K562 (cell line): ENCODE results near the gene RIMBP3C.

ENCODE experiments used
- EP300 ChIP-seq: IDR thresholded peaks from 2 replicates; pipeline ENCODE4 v1.6.1; 2012; ENCODE audit warnings: low read length, improper control_type of control experiment
- KAT7 ChIP-seq: sonication (generic); formaldehyde crosslinking; IDR thresholded peaks from 2 replicates; pipeline ENCODE4 v1.8.0; 2022; ENCODE audit warnings: missing genetic modification reagents, mild to moderate bottlenecking, borderline replicate concordance
- TF ChIP-seq, protein P1 (sequence below): sonication (generic); formaldehyde crosslinking; IDR thresholded peaks from 2 replicates; pipeline ENCODE4 v1.8.1; 2023; ENCODE audit warnings: mild to moderate bottlenecking, missing genetic modification reagents

DNA sequence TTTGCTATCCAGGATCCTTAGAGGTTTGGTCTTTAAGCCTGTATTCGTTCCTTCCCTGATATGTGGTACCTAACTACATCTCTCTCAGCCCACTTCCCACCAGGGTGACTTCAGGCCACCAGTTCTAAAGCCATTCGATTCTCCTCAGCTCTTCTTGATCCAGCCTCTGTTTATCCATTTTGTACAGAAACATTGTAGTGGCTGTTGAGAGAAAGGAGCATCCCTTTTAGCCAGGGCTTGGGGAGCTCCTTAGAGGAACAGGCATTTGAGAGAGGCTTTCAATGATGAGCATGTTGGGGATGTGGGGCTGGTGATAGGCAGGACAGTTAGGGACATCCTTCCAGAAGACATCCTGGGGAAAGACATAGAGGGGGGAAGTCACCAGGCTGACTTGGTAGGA lies 34.1 kb upstream of the RIMBP3C start:
- TF ChIP-seq, protein P1, sequence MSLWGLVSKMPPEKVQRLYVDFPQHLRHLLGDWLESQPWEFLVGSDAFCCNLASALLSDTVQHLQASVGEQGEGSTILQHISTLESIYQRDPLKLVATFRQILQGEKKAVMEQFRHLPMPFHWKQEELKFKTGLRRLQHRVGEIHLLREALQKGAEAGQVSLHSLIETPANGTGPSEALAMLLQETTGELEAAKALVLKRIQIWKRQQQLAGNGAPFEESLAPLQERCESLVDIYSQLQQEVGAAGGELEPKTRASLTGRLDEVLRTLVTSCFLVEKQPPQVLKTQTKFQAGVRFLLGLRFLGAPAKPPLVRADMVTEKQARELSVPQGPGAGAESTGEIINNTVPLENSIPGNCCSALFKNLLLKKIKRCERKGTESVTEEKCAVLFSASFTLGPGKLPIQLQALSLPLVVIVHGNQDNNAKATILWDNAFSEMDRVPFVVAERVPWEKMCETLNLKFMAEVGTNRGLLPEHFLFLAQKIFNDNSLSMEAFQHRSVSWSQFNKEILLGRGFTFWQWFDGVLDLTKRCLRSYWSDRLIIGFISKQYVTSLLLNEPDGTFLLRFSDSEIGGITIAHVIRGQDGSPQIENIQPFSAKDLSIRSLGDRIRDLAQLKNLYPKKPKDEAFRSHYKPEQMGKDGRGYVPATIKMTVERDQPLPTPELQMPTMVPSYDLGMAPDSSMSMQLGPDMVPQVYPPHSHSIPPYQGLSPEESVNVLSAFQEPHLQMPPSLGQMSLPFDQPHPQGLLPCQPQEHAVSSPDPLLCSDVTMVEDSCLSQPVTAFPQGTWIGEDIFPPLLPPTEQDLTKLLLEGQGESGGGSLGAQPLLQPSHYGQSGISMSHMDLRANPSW, result 0 out of 2 replicates have a peak, but pooled peaks have one; percentile 23
- no peak for TF ChIP-seq KAT7 (CRISPR knock-in tag)
- TF ChIP-seq EP300, result 0 out of 2 replicates have a peak, but pooled peaks have one; percentile 16
